Astrocyte (in vitro differentiated cells and primary cell): ENCODE data around the gene S100PBP. TPM values are rescaled to one million over a fixed set of nuclear protein-coding genes. Genes with fewer than 3 reads are reported as not detected.

Source experiments
- DNase-seq: peaks from one replicate; pipeline ENCODE4 v3.0.0-alpha.2; 2010; ENCODE audit warnings: low read depth
- FAIRE-seq: peaks from 2 replicates; lab custom pipeline; 2011; peaks lifted over from hg19 to GRCh38; lab: Jason Lieb, UNC
- H2AFZ ChIP-seq: 2 replicates; pipeline ENCODE4 v1.6.0; 2012; ENCODE audit warnings: low read depth, low read length, inconsistent platforms
- H3K27ac ChIP-seq: 2 replicates; pipeline ENCODE4 v1.5.1; 2011; ENCODE audit warnings: low read depth, low read length, inconsistent platforms
- H3K27me3 ChIP-seq: 2 replicates; pipeline ENCODE4 v1.6.0; 2011; ENCODE audit warnings: low read length, inconsistent platforms; ENCODE audit not compliant: insufficient read depth
- H3K36me3 ChIP-seq: 2 replicates; pipeline ENCODE4 v1.5.1; 2011; ENCODE audit warnings: low read length, inconsistent platforms; ENCODE audit not compliant: insufficient read depth
- H3K4me1 ChIP-seq: 2 replicates; pipeline ENCODE4 v1.5.1; 2011; ENCODE audit warnings: low read length, inconsistent platforms; ENCODE audit not compliant: insufficient read depth
- H3K4me2 ChIP-seq: 2 replicates; pipeline ENCODE4 v1.6.0; 2012; ENCODE audit warnings: low read length, inconsistent platforms
- H3K4me3 ChIP-seq: 2 replicates; pipeline ENCODE4 v1.5.1; 2011; ENCODE audit warnings: low read depth, mild to moderate bottlenecking, low read length, inconsistent platforms; ENCODE audit not compliant: insufficient read depth
- H3K79me2 ChIP-seq: 2 replicates; pipeline ENCODE4 v1.6.0; 2012; ENCODE audit warnings: mild to moderate bottlenecking, low read length, inconsistent platforms; ENCODE audit not compliant: insufficient read depth
- H3K9ac ChIP-seq: 2 replicates; pipeline ENCODE4 v1.6.0; 2012; ENCODE audit warnings: mild to moderate bottlenecking, low read length, inconsistent platforms
- H3K9me3 ChIP-seq: 2 replicates; pipeline ENCODE4 v1.5.1; 2012; ENCODE audit warnings: low read depth, mild to moderate bottlenecking, low read length, inconsistent platforms; ENCODE audit not compliant: insufficient read depth
- H4K20me1 ChIP-seq: 2 replicates; pipeline ENCODE4 v1.6.0; 2012; ENCODE audit warnings: low read length, inconsistent platforms; ENCODE audit not compliant: insufficient read depth
- H3K27ac Mint-ChIP-seq: one replicate; pipeline ENCODE4 v1.8.0; 2021; ENCODE audit warnings: mild to moderate bottlenecking, mixed read lengths; ENCODE audit not compliant: unreplicated experiment
- H3K27me3 Mint-ChIP-seq: one replicate; pipeline ENCODE4 v1.8.0; 2021; ENCODE audit warnings: low read depth, mixed read lengths; ENCODE audit not compliant: unreplicated experiment
- H3K36me3 Mint-ChIP-seq: one replicate; pipeline ENCODE4 v1.8.0; 2021; ENCODE audit warnings: low read depth, mixed read lengths; ENCODE audit not compliant: unreplicated experiment
- H3K4me1 Mint-ChIP-seq: one replicate; pipeline ENCODE4 v1.8.0; 2021; ENCODE audit warnings: low read depth, mixed read lengths; ENCODE audit not compliant: unreplicated experiment
- H3K4me3 Mint-ChIP-seq: one replicate; pipeline ENCODE4 v1.8.0; 2021; ENCODE audit warnings: mild to moderate bottlenecking, moderate library complexity, mixed read lengths; ENCODE audit not compliant: unreplicated experiment
- H3K9me3 Mint-ChIP-seq: one replicate; pipeline ENCODE4 v1.8.0; 2021; ENCODE audit warnings: mild to moderate bottlenecking, mixed read lengths; ENCODE audit not compliant: unreplicated experiment
- CTCF ChIP-seq: IDR thresholded peaks from 2 replicates; pipeline ENCODE4 v1.5.1; 2011; ENCODE audit warnings: low read depth, mild to moderate bottlenecking, inconsistent platforms, low read length, moderate library complexity; ENCODE audit not compliant: insufficient read depth
- EZH2 ChIP-seq: IDR thresholded peaks from 2 replicates; pipeline ENCODE4 v1.6.1; 2012; ENCODE audit warnings: mild to moderate bottlenecking, low read length, inconsistent platforms; ENCODE audit not compliant: insufficient read depth
- total RNA-seq: library from RNA; stranded (reverse); gene quantifications from 2 replicates; pipeline ENCODE4 v1.2.1, GENCODE V29; 2021

The S100PBP gene
- total RNA-seq, 1 donor from 2014 or later: 40.3 TPM

GRCh38 chr1:32780628-32781234, 36.7 kb upstream of the S100PBP start:
- Mint-ChIP-seq H3K4me3 (no peak overlapping the region), H3K9me3 (no peaks in the 10 kb centered on the region), H3K36me3 (peaks cover 33% of the 10 kb centered on the region), H3K4me1 (peaks cover 4% of the 10 kb centered on the region), H3K27me3 (no peaks in the 10 kb centered on the region), H3K27ac (no peak overlapping the region)
- FAIRE-seq (no peak), DNase-seq (no peak)
- Histone ChIP-seq H3K4me1 (peaks cover 11% of the 10 kb centered on the region), H3K27ac (no peak overlapping the region), H3K9me3 (no peaks in the 10 kb centered on the region), H4K20me1 (peaks cover 8% of the 10 kb centered on the region), H3K79me2 (no peaks in the 10 kb centered on the region), H2AFZ (no peak overlapping the region), H3K27me3 (no peaks in the 10 kb centered on the region), H3K36me3 (peaks cover 62% of the 10 kb centered on the region), H3K4me2 (no peak overlapping the region), H3K9ac (no peak overlapping the region), H3K4me3 (no peak overlapping the region)
- TF ChIP-seq EZH2: no peak

- H3K27ac Mint-ChIP-seq: no peak overlapping the region
- peaks cover 32% of the 10 kb centered on the region for H3K36me3 Mint-ChIP-seq
- H3K4me3 Mint-ChIP-seq: no peak overlapping the region
- H3K4me1 Mint-ChIP-seq: peaks cover 2% of the 10 kb centered on the region
- FAIRE-seq: no peak
- Histone ChIP-seq H3K36me3 (peaks cover 73% of the 10 kb centered on the region), H3K9ac (peak overlapping the region; percentile 12), H3K4me3 (no peak overlapping the region), H3K27me3 (no peaks in the 10 kb centered on the region), H3K27ac (no peak overlapping the region), H4K20me1 (peaks cover 6% of the 10 kb centered on the region), H3K9me3 (no peaks in the 10 kb centered on the region), H3K4me2 (peak overlapping the region; percentile 12), H2AFZ (no peak overlapping the region), H3K79me2 (peaks cover 4% of the 10 kb centered on the region), H3K4me1 (peaks cover 7% of the 10 kb centered on the region)
- TF ChIP-seq EZH2: no peak
- TF ChIP-seq CTCF: no peak
- no peaks in the 10 kb centered on the region for H3K27me3 Mint-ChIP-seq
- H3K9me3 Mint-ChIP-seq: no peaks in the 10 kb centered on the region
- no peak for DNase-seq
Observed at GRCh38 chr1:32782086-32782485, 35.4 kb upstream of the S100PBP start.

GRCh38 chr1:32783851-32784250, 33.6 kb upstream of the S100PBP start:
- Mint-ChIP-seq H3K9me3 (no peaks in the 10 kb centered on the region), H3K4me1 (peaks cover 2% of the 10 kb centered on the region), H3K36me3 (peaks cover 23% of the 10 kb centered on the region), H3K27ac (no peak overlapping the region), H3K4me3 (no peak overlapping the region), H3K27me3 (no peaks in the 10 kb centered on the region)
- Histone ChIP-seq H3K27me3 (no peaks in the 10 kb centered on the region), H3K79me2 (peaks cover 7% of the 10 kb centered on the region), H3K9me3 (no peaks in the 10 kb centered on the region), H3K36me3 (peaks cover 77% of the 10 kb centered on the region), H4K20me1 (peaks cover 6% of the 10 kb centered on the region), H2AFZ (no peak overlapping the region), H3K9ac (no peak overlapping the region), H3K27ac (no peak overlapping the region), H3K4me3 (no peak overlapping the region), H3K4me2 (no peak overlapping the region), H3K4me1 (peaks cover 10% of the 10 kb centered on the region)
- FAIRE-seq (no peak), DNase-seq (no peak)
- TF ChIP-seq EZH2: no peak
- TF ChIP-seq CTCF: no peak
